Peyer's patch (tissue), 4 donors: ENCODE measurements around the gene SYK.

ENCODE experiments used
- POLR2A ChIP-seq, 2 donors: fragments of 450-650 bp; IDR thresholded peaks; one replicate each; pipeline ENCODE4 v1.5.1; 2017; ENCODE audit warnings: antibody characterized with exemption in 2 of 2, mild to moderate bottlenecking in 2 of 2, moderate library complexity in 2 of 2
- TF ChIP-seq, protein P1 (sequence below), 6 experiments: fragments of 450-650 bp in 4 of 6; fragments of 200-600 bp in 2 of 6; sonication (generic) in 1 of 6; IDR thresholded peaks; one replicate each; pipeline ENCODE4 v1.5.1; 2017 to 2019; ENCODE audit warnings: antibody characterized with exemption in 6 of 6, mild to moderate bottlenecking in 3 of 6, moderate library complexity in 1 of 6

DNA sequence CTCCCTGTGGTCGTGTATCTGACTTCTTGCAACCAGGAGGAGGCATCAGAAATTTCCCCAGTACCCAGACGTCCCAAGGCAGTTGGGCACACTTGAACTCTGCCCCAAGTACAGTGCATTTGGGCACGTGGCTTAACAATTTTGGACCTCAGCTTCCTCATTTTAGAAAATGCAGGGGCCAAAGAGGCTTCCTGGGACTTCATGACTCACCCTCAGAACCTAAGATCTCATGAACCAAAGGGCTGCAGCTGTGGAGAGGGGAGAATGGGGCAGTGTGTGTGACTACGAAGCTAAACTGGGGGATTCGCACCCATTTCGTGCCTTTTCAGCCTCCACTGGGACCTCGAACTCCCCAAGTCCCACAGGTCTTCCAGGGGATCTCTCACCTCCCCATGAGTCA is 59.2 kb downstream of the SYK start:
- TF ChIP-seq, protein P1, sequence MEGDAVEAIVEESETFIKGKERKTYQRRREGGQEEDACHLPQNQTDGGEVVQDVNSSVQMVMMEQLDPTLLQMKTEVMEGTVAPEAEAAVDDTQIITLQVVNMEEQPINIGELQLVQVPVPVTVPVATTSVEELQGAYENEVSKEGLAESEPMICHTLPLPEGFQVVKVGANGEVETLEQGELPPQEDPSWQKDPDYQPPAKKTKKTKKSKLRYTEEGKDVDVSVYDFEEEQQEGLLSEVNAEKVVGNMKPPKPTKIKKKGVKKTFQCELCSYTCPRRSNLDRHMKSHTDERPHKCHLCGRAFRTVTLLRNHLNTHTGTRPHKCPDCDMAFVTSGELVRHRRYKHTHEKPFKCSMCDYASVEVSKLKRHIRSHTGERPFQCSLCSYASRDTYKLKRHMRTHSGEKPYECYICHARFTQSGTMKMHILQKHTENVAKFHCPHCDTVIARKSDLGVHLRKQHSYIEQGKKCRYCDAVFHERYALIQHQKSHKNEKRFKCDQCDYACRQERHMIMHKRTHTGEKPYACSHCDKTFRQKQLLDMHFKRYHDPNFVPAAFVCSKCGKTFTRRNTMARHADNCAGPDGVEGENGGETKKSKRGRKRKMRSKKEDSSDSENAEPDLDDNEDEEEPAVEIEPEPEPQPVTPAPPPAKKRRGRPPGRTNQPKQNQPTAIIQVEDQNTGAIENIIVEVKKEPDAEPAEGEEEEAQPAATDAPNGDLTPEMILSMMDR (IDR thresholded peaks at IDR 0.05), result no peak
- no peak for TF ChIP-seq POLR2A (IDR thresholded peaks at IDR 0.05)
